Activated gamma-delta T cell treated with anti-CD3 and anti-CD28 coated beads, Interleukin-2, amount 50 U/mL, for 16 hours (primary cell): ENCODE measurements around the gene KRT36.

Experiments
- DNase-seq: peaks from one replicate; pipeline ENCODE4 v3.0.0-alpha.2; 2020; ENCODE audit warnings: low read depth

The KRT36 gene

DNA sequence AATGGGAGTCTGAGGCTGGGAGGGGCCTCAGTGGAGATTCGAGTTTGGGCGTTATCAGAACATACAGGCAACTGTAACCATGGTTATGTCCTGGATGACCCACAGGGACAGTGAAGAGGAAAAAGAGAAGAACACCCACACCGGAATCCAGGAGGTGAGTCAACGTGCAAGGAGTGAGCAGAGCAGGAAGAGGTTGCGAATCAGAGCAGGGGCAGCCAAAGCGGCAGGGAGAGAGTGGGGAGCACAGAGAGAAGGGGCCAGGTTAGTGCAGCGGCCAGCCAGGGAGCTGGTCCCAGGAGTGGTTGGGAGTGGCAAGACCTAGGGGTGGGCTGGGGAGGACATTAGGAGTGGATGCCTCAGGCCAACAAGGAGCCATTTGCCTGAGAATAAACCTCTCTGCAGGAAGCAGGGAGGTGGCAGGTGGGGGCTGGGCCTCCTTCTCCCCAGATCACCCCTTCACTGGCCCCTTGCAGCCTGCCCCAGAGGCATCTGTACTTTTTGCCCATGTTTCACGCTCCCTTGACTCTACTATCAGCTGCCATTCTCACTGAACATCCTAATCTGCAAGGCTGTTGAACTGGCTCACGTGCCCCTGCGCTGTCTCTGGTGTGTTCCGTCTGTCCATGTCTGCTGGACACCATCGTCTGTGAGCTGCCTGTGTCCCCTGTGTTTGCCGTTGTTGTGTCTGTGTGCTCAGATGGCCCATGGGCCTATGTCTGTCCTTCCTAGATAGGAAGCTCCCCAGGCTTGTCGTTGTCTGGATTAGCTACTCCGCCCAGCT, 10.6 kb upstream of the KRT36 start:
- no peak for DNase-seq

DNA sequence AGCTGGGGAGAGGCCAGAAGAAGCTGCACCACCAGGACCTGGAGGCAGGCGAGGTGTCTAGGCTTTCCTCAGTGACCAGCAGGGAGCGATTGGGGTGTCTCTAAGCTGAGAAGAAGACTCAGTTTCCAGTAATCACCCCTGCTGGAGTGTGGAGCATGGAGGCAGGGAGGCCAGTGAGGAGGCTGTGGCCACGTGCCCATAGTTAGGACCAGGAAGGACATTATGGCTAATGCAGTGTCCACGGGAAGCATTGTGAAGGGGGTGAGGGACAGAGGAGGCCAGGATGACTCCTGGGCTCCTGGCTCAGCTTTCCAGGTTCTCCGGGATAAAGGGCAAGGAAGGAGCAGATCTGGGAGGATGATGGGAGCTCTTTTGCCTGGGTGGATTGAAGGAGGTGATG, 10.0 kb upstream of the KRT36 start:
- no peak for DNase-seq

DNA sequence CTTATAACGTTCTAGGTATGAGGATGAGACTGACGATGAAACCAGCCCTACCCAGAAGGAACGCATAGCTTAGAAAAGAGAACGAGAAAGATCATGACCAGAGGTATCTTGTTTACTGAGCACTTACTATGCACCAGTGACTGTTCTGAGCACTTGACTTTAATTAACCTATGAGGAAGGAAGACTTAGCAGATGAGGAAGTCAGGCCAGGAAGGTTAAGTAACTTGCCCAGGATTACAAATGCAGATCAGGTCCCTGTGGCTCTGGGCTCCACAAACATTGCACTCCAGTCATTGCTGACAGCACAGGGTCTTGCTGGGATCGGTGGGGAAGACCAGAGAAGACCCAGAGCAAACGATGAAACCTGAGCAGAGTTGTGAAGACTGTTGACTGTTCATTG, 8.6 kb upstream of the KRT36 start:
- no peak for DNase-seq

DNA sequence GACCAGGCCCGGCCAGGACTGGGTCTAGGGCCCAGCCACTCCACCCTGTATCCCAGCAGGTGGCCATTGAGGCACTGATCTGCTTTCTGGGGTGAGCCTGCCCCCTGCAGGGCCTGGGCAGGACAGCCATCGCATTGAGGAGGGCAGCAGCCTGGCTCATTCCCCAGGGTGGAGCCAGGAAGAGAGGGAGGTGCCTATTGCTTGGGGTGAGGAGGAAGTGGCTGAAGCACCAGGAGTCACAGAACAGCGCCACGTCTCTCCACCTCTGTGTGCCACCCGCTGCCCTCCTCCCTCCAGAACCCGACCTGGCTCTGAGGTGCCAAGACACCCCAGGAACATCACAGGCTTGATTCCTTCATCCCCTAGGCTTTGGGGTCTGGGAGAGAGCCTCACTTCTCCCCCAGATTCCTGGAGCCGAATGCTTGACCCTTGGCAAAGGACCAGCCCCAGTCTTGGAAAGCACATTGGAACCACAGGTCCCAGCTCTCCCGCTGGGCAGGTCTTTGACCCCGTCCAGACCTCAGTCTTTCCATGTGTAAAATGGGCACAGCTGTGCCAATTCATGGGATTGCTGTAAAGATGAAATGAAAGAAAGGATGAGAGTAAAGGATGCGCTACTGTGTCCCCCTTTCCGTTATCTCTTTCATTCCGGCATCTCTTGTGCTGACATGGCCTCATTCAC, 7.2 kb upstream of the KRT36 start:
- DNase-seq, result peak; percentile 39

DNA sequence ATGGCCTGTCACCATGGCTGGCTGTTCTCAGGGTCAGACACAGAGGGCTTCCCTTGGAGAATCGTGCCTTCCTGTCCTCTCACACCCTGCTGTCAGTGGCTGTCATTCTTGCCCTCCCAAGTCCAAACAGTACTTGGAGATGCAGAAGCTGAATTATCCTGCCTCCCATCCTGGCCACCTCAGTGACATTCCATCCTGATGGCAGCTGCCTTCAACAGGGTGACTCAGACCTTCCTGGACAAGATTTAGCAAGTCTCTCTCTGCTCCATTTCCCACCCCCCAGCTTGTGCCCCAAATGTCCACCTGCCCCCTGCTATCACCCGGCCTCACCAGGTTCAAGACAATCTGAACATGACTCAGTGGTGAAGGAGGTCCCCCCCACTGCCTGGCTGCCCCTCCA, 4.8 kb upstream of the KRT36 start:
- DNase-seq, result no peak

DNA sequence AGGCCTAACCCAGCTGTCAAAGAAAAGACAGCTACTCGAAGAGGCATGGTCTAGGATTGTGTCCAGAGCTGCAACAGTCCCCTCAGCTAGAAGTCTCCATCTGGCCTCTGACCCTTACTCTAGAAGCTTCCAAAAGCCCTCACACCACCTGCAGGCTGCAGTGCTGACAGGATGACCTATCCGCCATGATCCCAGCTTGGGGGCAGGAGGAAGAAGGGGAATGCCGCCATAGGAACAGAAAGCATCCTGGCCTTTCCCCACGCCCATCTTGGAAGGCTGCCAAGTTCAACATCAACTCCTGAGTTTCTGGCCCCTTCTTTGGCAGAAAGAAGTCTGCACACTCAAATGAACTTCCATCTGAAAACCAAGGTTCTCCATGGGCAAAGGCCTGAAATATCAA, 3.1 kb upstream of the KRT36 start:
- no peak for DNase-seq

DNA sequence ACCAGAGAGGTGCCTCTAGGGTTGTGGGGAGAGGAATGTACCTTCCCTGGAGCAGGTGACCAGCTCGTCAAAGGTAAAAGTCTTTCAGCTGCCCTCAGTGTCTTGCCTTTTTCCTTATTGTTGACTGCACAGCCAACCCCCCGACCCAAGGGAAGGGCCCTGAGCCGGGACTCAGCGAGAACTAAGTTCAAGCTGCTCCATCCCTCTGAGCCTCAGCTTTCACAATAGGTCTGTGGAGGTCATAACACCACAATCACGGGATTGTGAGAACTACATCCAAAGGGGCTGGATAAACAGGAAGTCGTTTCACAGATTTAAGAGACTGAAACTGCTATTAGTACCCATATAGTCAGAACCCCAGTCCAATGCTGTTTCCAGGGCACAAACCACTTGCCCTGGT, 2.6 kb upstream of the KRT36 start:
- no peak for DNase-seq

DNA sequence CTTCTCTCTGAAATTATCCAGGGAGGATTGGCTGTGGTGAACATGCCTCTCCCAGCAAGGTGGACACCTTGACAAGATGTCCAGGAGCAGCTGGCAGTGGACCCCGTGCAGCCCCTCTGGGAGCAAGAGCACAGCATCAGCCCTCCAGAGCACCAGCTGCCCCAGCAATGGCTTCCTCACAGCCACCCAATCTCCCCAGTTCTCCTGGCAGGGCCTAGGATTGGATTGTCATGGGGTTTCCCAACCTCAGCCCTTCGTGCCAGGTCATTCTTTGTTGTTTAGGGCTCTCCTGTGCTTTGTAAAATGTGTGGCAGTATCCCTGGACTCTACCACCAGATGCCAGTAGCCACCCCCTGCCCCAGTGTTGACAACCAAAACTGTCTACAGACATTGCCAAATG, 1.8 kb upstream of the KRT36 start:
- no peak for DNase-seq

DNA sequence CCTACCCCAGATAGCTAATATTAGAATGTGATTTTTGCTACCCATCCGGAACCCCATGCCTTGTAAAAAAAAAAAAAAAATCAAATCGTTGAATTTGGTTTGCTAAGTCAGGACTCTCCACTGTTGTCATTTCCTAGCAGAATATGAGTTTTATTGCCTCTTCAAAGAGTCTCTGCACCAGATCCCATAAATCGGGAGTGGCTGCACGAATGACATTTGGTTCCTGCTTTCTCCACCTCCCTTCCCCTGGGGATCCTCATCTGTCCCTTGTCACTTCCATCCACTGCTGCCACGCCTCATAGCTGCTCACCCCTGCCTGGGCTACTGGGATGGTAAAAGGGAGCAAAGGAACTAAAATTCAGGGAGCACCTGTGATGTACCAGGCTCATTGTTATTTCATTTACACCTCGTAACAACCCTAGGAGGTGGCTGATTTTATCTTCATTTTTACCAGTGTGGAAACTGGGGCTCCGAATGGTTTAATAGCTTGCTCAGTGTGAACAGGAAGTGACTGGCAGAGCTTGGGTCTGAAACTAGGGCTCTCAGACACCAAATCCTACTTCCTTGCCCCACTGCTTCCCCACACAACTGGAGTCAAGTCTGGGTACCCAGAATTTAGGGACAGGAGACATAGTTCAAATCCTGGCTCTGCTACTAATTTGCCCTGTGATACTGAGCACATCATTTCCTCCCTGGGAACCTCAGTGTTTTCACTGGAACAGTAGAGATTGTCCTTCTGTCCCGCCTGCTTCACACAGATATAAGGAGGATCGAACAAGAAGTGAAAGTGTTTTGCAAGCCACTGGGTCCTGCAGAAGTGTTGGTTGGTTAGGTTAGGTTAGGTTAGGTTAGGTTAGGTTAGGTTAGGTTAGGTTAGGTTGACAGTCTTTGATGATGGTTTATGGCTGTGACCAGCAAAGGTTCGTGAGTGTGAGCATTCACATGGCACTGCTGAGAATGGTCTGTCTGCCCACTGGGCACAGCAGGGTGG, 585 bp upstream of the KRT36 start:
- no peak for DNase-seq

DNA sequence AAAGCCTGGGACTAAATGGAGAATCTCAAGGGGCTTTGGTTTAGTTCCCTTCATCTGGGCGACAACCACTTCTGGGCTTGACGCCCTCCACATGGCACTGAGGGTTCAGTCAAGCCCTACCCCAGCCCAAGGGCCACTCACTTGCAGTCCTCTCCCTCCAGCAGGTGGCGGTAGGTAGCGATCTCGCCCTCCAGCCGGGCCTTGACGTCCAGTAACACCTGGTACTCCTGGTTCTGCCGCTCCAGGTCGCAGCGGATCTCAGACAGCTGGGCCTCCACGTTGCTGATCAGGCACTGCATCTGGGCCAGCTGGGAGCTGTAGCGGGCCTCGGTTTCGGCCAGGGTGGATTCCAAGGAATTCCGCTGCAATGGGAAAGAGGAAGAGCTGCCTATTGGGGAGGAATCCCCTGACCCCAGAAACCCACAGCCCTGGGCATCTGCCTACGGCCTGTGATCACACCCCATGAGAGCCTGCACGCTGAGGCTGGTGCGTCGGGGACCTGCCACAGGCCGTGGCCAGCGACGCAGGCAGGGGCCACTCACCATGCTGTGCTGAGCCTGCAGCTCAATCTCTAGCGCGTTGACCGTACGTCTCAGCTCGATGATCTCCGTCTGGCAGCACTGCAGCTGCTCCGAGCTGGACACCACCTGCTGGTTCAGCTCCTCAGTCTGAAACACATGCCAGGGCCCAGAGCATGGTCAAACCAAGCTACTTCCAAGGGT, 2.7 kb downstream of the KRT36 start:
- DNase-seq, result no peak

DNA sequence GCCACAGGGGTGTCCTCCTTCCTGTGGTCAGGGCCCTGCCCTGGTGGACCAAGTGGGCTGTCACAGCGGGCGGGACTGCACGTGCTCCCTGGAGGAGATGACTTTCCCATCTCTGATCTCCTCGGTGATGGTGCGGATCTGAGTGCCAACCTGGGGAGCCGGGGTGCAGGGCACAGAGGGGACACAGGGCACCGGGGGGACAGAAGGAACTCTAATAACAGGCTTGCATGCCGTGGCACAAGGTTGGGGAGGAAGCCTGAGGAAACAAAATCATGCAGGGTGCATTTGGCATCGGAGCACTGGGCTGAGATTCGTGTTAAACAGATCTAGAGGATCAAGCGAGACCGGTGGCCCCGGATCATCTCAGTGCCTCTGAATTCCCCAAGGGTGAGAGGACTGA, 3.4 kb downstream of the KRT36 start:
- no peak for DNase-seq

DNA sequence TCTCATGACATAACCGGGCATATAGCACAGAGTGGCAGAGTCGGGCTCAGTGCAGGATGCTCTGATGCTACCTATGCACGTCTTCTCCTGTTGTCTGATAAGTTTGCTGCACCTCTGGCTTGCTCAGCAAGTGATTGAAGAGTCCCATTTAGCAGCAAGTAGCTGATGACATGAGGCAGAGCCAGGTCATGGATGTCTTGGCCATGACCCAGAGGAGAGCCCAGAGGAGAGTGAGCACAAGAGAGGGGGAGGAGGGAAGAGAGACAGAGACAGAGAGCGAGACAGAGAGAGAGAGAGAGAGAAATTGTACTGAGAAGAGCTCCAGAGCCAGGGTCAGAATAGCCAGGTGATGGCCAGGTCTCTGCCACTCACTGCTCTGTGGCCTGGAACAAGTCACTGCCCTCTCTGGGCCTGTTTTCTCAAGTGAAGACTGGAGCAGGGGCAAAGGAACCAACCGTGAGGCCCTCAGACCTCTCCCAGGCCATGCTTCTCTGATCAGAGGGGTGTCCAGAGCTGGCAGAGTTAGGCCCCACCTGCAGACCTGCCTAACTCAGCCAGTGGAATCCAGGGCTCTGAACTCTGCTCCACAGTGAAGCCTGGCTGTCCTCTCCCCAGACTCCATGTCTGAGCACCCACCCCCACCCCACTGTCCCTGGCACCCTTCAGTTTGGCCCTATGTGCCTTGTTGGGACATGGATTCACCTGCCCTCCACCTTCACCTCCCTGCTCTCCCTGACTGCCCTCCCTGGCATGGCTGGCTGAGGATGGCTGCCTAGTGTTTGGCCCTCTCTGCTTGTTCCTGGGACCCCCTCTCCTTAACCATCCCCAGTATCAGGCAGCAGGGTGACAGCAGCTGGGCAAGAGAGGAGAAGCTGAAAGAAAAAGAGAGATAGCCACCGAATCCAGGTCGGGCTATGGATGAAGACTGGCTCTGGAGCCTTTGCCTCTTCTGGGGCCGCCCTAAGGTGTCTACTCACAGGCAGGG, 4.5 kb downstream of the KRT36 start:
- DNase-seq, result no peak

DNA sequence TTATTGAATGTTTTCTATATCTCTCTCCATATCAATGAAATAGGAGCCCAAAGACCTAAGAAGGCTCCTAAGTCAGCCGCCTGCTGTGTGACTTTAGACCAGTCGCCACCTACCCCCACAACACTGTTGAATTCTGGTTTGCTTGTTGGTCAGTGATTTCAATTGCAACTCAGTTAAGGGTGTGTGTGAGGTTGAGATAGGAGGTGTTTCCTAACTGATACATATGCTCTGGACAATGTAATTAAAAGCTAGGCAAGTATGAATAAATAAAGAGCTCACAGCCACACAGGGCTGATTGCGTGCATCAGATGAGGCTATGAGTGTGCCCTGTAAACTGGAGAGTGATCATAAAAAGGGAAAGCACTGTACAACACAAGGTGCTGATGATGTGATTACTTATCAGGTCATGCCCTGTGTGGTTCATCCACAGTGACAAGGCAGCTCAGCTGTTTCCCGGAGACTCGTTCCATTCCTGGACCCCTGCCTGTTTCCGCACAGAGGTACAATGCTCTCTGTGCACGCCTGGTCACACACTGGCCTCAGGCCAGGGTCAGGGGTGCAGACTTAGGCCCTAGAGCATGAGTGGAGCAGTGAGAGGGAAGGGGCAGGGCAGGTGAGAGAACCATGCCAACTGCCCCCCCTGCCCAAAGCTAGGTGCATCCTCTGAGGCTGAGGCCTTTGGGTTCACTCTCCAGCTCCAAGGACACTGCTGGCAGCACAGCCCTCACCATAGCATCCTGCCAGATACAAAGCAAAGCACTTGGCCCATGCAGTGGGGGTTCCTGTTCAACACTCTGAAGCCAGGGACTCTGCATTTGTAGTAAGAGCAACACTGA, 5.5 kb downstream of the KRT36 start:
- DNase-seq, result no peak

DNA sequence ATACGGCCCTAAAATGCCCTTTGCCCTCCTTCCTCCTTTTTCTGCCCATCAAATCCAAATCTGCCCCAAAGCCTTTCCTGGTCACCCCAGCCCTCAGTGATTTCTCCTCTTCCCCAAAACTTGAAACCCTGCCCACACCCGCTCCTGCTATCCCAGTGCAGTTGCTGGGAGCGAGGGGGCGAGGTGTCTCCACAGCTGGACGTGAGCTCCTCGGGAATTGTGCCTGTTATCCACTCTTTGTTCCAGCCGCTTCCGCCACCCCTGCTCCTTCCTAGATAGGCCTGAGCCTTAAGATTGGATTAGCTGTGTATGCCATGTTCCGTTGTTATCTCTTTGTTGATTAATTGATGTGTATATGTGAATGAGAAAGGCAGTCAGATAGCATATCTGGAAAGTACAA, 6.2 kb downstream of the KRT36 start:
- no peak for DNase-seq

DNA sequence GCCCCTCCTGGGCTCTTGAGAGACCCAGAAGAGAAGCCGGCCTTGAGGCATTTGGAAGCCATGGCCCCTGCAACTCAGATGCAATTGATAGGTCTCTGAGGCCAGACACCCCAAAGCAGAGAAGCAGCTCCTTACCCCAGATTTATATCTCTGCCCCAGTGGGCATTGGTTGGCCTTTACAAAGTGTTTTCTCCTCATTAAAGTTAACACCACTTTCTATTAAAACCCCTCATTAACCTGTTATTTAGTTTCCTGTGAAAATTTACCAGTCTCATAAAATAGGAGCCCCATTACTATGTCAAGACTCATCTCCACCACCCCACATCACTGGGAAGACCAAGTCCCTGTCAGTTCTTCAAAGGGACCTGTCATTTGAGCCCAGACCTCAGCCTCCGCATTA, 8.7 kb downstream of the KRT36 start, which contains the start of gene KRT35:
TSS of gene KRT35 (minus strand) at position 116 of the 400 bp plus-strand sequence. CDS start at position 62, 54 bp downstream.
- no peak for DNase-seq

DNA sequence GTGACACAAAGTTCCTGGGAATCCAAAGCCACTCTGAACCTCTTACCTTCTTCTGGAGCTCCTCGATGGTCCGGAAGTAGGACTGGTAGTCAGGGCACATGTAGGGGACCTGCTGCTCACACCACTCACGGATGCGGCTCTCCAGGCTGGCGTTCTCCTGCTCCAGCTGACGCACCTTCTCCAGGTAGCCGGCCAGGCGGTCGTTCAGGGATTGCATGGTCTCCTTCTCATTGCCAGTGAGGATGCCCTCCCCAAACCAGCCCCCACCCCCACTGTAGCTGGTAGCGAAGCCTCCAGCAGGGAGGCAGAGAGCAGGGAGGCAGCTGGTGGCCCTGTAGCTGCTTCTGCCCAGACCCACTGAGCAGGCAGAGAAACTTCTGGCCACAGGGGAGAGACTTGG, 9.1 kb downstream of the KRT36 start:
- DNase-seq, result no peak

DNA sequence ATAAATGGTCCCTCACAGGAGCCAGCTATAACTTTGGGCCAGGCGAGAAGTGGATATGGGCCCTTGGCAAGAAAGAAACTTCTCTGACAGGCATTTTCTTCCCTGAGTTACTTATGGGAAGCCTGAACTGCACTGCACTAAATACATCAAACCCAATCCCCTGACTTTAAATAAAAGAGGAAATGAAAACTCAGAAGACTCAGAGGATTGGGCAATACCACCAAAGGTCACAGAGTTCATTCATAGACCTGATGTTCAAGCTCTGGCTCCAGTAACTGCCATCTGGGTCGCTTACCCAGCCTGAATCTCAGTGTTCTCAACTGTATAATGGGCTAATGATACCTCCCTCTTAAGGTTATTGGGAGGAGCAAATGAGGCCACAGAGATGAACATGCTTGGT, 9.6 kb downstream of the KRT36 start:
- no peak for DNase-seq

DNA sequence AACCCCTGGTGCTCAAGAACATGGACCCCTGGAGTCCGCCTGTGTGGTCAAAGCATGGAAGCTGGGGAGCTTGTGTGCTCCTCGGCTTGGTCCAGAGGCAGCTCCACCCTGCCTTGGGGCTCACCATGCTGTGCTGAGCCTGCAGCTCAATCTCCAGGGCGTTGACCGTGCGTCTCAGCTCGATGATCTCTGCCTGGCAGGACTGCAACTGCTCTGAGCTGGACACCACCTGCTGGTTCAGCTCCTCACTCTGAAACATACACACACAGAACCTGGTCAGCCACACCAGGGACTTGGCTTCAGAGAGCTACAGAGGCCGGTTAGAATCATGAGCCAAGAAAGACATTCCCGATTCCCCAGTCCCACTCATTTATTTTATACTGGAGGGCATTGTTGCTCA, 11.5 kb downstream of the KRT36 start:
- no peak for DNase-seq
